COLO668 (cell line): ENCODE results near the gene INSC.
"Not testable (repeated sequence)": the region's sequence is repeated elsewhere in the genome, so short reads cannot be mapped to it uniquely, and the experiment has no call there.

Experiments
- DNase-seq: peaks from one replicate; lab custom pipeline; 2025; ENCODE audit not compliant: unreplicated experiment; lab: John Stamatoyannopoulos, UW

INSC gene, protein sequence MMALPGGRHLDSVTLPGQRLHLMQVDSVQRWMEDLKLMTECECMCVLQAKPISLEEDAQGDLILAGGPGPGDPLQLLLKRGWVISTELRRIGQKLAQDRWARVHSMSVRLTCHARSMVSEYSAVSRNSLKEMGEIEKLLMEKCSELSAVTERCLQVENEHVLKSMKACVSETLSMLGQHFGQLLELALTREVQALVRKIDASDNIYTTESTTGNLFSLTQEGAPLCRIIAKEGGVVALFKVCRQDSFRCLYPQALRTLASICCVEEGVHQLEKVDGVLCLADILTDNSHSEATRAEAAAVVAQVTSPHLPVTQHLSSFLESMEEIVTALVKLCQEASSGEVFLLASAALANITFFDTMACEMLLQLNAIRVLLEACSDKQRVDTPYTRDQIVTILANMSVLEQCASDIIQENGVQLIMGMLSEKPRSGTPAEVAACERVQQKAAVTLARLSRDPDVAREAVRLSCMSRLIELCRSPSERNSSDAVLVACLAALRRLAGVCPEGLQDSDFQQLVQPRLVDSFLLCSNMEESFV

GRCh38 chr11:15114501-15115475 lies at the start of gene INSC:
Gene INSC, plus strand, starts transcription at chr11:15114923. Its CDS starts 34,252 bp downstream, at chr11:15149175.
- DNase-seq = peak; percentile 13

DNA sequence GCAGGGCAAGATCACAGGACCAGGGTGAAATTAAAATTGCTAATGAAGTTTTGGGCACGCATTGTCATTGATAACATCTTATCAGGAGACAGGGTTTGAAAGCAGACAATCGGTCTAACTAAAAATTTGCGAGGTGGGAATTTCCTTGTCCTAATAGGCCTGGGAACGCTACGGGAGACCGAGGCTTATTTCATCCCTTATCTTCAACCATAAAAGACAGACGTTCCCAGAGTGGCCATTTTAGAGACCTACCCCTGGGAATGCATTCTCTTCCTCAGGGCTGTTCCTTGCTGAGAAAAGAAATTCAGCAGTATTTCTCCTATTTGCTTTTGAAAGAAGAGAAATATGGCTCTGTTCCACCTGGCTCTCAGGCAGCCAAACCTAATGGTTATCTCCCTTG lies 45.0 kb upstream of the INSC start:
- DNase-seq = not testable (repeated sequence)

- DNase-seq = no peak
Measured at GRCh38 chr11:15071556-15072255, 43.0 kb upstream of the INSC start.

GRCh38 chr11:15072551-15073143 lies 42.1 kb upstream of the INSC start:
- DNase-seq = no peak

GRCh38 chr11:15073361-15074205 lies 41.1 kb upstream of the INSC start, which contains the start of gene CALCB:
Gene CALCB, plus strand, starts transcription at chr11:15073593. Its CDS starts 1,126 bp downstream, at chr11:15074719.
- DNase-seq = peak; percentile 62

DNA sequence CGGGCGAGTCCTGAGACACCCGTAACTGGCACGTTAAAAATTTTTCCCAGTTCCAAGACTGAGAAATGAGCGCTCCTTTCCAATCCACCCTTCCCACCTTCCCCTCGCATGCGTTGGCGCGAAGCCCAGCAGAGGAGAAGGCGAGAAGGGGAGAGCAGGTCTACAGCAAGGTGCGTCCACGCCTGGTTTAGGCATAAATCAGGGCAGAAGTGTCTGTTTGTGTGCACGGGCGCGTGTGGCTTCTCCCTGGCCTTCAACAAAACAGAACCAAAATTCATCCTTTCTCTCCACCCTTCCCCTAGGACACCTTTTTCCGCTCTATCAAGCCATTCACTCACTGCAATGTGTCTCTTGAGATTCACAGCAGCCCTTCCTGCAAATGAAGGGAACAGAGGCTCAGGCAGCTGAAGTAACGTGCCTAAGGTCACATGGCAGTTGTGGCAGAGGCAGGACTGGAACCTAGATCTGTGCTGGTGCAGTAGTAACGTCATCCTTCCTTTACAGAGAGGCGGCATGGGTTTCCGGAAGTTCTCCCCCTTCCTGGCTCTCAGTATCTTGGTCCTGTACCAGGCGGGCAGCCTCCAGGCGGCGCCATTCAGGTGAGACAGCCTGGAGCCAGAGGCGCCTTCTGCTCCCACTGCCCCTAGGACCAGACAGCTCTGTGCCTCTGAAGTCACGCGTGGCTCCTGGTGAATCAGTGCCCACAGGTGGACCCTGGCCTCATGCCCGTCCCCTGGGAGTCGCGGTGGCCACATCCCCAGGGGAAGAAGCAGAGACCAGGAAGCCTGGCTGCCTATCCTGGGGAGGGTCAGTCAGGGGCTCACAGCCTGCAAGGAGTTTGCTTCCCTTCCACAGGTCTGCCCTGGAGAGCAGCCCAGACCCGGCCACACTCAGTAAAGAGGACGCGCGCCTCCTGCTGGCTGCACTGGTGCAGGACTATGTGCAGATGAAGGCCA lies 40.2 kb upstream of the INSC start:
- peak; percentile 91 for DNase-seq

DNA sequence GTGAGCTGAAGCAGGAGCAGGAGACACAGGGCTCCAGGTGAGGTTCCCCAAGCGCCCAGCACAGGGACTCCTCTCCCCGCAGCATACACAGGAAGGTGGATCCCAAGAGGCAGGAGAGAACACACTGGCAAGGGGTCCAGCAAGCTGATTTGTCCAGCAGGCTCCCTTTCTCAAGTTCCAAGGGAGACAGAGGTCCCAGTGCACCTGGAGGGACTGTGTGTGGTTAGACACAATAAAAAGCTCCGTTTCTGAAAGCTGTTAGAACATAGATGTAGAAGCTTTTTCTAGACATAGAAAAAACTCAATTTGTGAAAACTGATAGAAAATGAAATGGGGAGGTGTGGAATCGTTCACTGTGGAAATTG lies 39.6 kb upstream of the INSC start:
- no peak for DNase-seq

DNA sequence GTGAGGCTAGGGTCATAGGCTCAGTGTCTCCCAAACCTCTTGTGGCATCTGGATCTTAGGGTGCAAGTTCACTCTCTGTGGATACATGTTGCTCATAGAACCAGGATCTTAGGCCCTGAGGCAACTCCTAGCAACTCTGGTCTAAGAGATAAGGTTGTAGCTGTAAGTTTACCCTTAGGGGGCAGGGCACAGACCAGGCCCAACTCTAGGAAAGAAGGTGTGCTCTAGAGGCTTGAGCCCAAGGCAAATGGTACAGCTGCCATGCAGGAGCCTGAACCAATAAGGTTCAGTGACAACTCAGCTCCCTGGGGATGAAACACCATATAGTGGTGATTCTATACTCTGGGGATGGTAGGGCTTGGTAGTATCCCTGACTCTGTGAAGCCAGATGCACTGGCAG lies 23.5 kb upstream of the INSC start:
- no peak for DNase-seq

DNA sequence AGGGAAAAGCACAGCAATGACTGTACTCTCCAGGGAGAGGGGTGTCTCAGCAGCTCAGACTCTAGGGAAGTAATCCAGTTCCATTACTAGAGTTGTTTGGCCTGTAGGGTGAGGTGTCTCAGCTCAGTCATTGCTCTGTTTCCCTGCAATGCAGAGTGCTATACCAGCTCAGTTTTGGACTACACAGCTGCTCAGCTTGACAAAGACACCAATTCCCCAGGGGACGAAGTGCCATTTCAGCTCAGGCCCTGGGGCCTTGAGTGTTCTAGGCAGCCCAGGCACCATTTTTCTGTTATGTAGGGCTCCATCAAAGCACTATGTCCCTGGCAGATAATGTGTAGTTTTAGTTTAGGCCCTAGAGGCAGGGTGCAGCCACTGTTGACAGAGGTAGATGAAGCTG lies 23.1 kb upstream of the INSC start:
- DNase-seq = no peak

DNA sequence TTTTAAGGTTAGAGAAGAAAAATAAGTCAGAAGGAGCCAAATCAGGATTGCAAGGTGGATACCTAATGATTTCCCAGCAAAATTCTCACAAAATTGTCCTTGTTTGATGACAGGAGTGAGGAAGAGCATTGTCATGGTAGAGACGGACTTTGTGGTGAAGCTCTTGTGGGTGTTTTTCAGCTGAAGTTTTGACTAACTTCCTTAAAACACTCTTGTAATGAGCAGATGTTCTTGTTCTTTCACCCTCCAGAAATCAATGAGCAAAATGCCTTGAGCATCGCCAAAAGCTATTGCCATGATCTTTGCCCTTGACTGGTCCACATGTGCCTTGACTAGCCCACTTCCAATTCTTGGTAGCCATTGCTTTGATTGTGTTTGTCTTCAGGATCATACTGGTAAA lies 21.3 kb upstream of the INSC start:
- DNase-seq = no peak

- no peak for DNase-seq
Measured at GRCh38 chr11:15095736-15096228, 18.9 kb upstream of the INSC start.

DNA sequence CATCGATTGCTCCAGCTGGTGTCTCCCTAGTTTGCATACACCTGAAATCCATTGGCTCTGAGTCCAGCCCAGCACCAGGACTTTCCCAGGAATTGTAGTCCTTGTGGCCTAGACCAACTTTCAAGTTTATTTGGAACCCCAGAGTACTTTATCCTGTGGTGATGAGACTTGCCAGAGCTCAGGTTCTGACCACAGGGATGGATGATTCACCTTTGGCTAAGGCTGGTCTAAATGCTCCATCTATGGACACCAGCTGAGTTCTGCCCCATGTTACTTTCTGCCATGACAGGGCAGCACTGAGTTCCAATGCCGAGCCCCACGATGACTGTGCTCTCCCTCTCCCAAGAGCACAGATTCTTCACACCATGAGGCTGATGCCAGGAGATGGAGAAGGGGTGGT lies 17.3 kb upstream of the INSC start:
- DNase-seq = no peak

GRCh38 chr11:15099267-15099666 lies 15.5 kb upstream of the INSC start:
- DNase-seq = no peak

- peak; percentile 64 for DNase-seq
Measured at GRCh38 chr11:15101072-15101709, 13.5 kb upstream of the INSC start.

DNA sequence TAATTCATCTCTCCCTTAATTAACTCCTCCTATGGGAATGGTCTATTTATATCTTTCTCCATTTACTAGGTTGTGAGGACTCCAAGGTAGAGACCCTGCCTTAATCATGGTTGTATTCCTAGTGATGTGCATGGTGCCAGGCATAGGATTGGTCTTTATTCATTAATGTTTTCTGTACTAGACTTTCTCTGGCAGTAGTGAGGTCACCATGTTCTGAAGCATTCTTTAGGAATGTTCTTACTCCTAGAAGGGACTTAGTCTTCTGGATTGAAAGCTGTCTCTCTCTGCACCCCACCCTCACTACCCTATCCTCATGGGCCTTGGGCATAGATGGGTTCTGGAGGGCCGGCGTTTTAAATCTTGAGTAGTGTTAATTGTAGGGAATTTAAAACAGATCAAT lies 10.6 kb upstream of the INSC start:
- no peak for DNase-seq

DNA sequence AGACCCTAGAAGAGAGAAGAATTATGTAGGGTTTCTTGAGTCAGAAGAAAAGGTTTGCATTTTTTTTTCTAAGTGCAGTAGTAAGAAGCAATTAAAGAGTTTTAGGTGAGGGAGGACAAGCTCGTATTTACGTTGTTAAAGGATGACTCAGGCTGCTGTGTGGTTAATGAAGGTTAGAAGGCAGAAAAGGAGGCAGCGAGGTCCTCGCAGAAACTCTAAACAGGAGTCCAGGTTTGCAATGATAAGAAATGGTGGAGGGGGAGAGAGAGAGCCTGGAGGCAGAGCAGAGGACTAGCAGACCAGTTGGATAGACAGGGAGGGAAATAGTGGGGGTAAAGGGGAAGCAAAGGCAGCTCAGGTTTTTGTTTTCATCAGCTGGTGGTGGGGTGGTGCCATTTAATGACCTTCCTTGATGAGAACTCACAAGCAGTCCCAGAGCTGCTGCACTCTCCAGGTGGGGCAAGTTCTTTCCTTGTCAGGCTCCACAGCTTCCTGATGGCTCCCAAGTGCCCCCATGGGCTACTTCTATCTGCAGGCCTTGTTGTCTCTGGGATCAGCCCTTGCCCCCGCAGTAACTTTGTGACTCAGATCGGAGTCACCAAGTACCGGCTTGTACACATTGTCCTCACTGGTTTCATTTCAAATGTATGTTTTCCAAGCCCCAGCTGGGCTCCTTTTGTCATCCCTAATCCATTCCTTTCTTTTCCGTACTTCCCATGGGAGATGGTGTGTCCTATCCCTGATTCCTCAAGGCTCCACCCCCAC lies 8.3 kb upstream of the INSC start:
- DNase-seq = no peak
